K562 treated with DMSO at 1 percent for 48 hours (cell line): ENCODE measurements around the gene MYCL. TPM values are rescaled to one million over a fixed set of nuclear protein-coding genes. Genes with fewer than 3 reads are reported as not detected.

Experiments
- total RNA-seq: library from RNA; unstranded; fragments of 300-600 nt; gene quantifications from 2 replicates; pipeline ENCODE4 v1.2.3, GENCODE V29; 2022; ENCODE audit warnings: low replicate concordance; ENCODE audit errors: extremely low read depth

The MYCL gene, protein sequence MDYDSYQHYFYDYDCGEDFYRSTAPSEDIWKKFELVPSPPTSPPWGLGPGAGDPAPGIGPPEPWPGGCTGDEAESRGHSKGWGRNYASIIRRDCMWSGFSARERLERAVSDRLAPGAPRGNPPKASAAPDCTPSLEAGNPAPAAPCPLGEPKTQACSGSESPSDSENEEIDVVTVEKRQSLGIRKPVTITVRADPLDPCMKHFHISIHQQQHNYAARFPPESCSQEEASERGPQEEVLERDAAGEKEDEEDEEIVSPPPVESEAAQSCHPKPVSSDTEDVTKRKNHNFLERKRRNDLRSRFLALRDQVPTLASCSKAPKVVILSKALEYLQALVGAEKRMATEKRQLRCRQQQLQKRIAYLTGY
- not detected in 2 replicates for total RNA-seq

GRCh38 chr1:39901714-39902459 lies at the start of gene MYCL:
TSS of gene MYCL (minus strand) at chr1:39901917. CDS start at chr1:39901434, 483 bp downstream.

Other genes starting within 250 kb of the MYCL start
- gene NT5C1A, start 229.8 kb downstream of the MYCL start, total RNA-seq, result not detected in 2 replicates
- not detected in 2 replicates for gene HPCAL4, start 210.5 kb downstream of the MYCL start, total RNA-seq
- not detected in 2 replicates for gene PPIE, start 163.0 kb downstream of the MYCL start, total RNA-seq
- gene OXCT2, start 130.6 kb downstream of the MYCL start, total RNA-seq, result not detected in 2 replicates
- not detected in 2 replicates for gene BMP8B, start 113.1 kb downstream of the MYCL start, total RNA-seq
- gene TRIT1, start 18.4 kb downstream of the MYCL start, total RNA-seq, result not detected in 2 replicates
- not detected in 2 replicates for gene MFSD2A, start 53.2 kb upstream of the MYCL start, total RNA-seq
- 147 TPM in 1 of 2 replicates, not detected in the other for gene CAP1, start 138.8 kb upstream of the MYCL start, total RNA-seq
- gene PPT1, start 195.3 kb upstream of the MYCL start, total RNA-seq, result not detected in 2 replicates